Prostate gland (tissue), 2 donors: ENCODE data around the gene ZBTB47. TPM values are rescaled to one million over a fixed set of nuclear protein-coding genes. Genes with fewer than 3 reads are reported as not detected.

Experiments
- DNase-seq: peaks from one replicate; pipeline ENCODE4 v3.0.0-alpha.2; 2019; ENCODE audit warnings: low spot score
- H3K27ac ChIP-seq, 2 donors: fragments of 200-600 bp; sonication (generic); 2 replicates each; pipeline ENCODE4 v1.5.1; 2017 to 2019
- H3K27me3 ChIP-seq: fragments of 200-600 bp; sonication (generic); replicated peaks from 2 replicates; pipeline ENCODE4 v1.5.1; 2019; ENCODE audit not compliant: insufficient read depth
- H3K36me3 ChIP-seq, 2 donors: fragments of 200-600 bp; sonication (generic); 1 replicate in 1 of 2; 2 replicates in 1 of 2; pipeline versions ENCODE4 v1.5.1 to v1.8.1; 2017 to 2019
- H3K4me1 ChIP-seq: fragments of 200-600 bp; sonication (generic); replicated peaks from 2 replicates; pipeline ENCODE4 v1.5.1; 2019
- H3K4me3 ChIP-seq, 2 donors: fragments of 200-600 bp; sonication (generic); 2 replicates each; pipeline ENCODE4 v1.5.1; 2017 to 2019
- H3K9me3 ChIP-seq: fragments of 200-600 bp; sonication (generic); 2 replicates; pipeline ENCODE4 v1.5.1; 2017
- CTCF ChIP-seq, 4 experiments: fragments of 200-600 bp in 2 of 4; fragments of 450-650 bp in 2 of 4; sonication (generic) in 2 of 4; IDR thresholded peaks; 1 replicate in 3 of 4; 2 replicates in 1 of 4; pipeline ENCODE4 v1.5.1; 2016 to 2019; ENCODE audit warnings: antibody characterized with exemption in 4 of 4, mild to moderate bottlenecking in 2 of 4, moderate library complexity in 2 of 4
- POLR2A ChIP-seq: fragments of 450-650 bp; IDR thresholded peaks from one replicate; pipeline ENCODE4 v1.6.1; 2016; ENCODE audit warnings: antibody characterized with exemption, mild to moderate bottlenecking
- POLR2AphosphoS5 ChIP-seq: sonication (generic); formaldehyde crosslinking; IDR thresholded peaks from one replicate; pipeline ENCODE4 v1.6.1; 2017; ENCODE audit warnings: antibody characterized with exemption
- WGBS: methylation state at CpG from one replicate; pipeline ENCODE4 v1.1.5; 2018; 5-methylcytosine and 5-hydroxymethylcytosine counted together
- intact Hi-C: fragments of 100-400 bp; cut with DNase I; formaldehyde crosslinking; loops from one replicate; pipeline ENCODE4 v1.14.2; 2022
- total RNA-seq, 2 donors: library from RNA; depleted of rRNA; stranded (reverse); fragments of >200 nt; gene quantifications; one replicate each; pipeline ENCODE4 v1.1.0, GENCODE V29; 2016

ZBTB47 gene
- total RNA-seq, 2 donors from 2014 or later: 22.1 to 38.0 TPM

GRCh38 chr3:42657675-42658074, 4.2 kb downstream of the ZBTB47 start:
- no peaks in the 10 kb centered on the region for H3K27me3 ChIP-seq
- H3K36me3 ChIP-seq: no peaks in the 10 kb centered on the region
- H3K9me3 ChIP-seq: no peaks in the 10 kb centered on the region
- DNase-seq: no peak
- intact Hi-C loops: no loop called here
- H3K4me3 ChIP-seq: no peak overlapping the region
- H3K4me1 ChIP-seq: no peaks in the 10 kb centered on the region
- WGBS: 81% methylated on average over 4 of the region's 4 CpGs
- no peak overlapping the region for H3K27ac ChIP-seq
- TF ChIP-seq CTCF (IDR thresholded peaks at IDR 0.05) (no peak), POLR2A (no peak), POLR2AphosphoS5 (no peak)

- intact Hi-C loops: no loop called here
- no peak for DNase-seq
- TF ChIP-seq POLR2A (no peak), POLR2AphosphoS5 (no peak), CTCF (IDR thresholded peaks at IDR 0.05) (no peak)
- H3K4me1 ChIP-seq: no peaks in the 10 kb centered on the region
- H3K27ac ChIP-seq: no peak overlapping the region
- 85% methylated on average over 31 of the region's 34 CpGs for WGBS
- no peak overlapping the region for H3K4me3 ChIP-seq
- H3K27me3 ChIP-seq: no peaks in the 10 kb centered on the region
- no peaks in the 10 kb centered on the region for H3K9me3 ChIP-seq
- no peaks in the 10 kb centered on the region for H3K36me3 ChIP-seq
Measured at GRCh38 chr3:42658091-42658770, 4.7 kb downstream of the ZBTB47 start.

- intact Hi-C loops: no loop called here
- no peak overlapping the region for H3K27ac ChIP-seq
- H3K4me1 ChIP-seq: no peaks in the 10 kb centered on the region
- no peaks in the 10 kb centered on the region for H3K27me3 ChIP-seq
- no peak for DNase-seq
- 69% methylated on average over 22 of the region's 22 CpGs for WGBS
- no peaks in the 10 kb centered on the region for H3K36me3 ChIP-seq
- H3K9me3 ChIP-seq: no peaks in the 10 kb centered on the region
- H3K4me3 ChIP-seq: no peak overlapping the region
- no peak for TF ChIP-seq CTCF (IDR thresholded peaks at IDR 0.05)
- TF ChIP-seq POLR2A: no peak
- no peak for TF ChIP-seq POLR2AphosphoS5
Measured at GRCh38 chr3:42658771-42659390, 5.4 kb downstream of the ZBTB47 start.

GRCh38 chr3:42659451-42660130, 6.1 kb downstream of the ZBTB47 start:
- Histone ChIP-seq H3K4me3 (no peak overlapping the region), H3K27me3 (no peaks in the 10 kb centered on the region), H3K9me3 (no peaks in the 10 kb centered on the region), H3K4me1 (no peaks in the 10 kb centered on the region), H3K36me3 (no peaks in the 10 kb centered on the region), H3K27ac (no peak overlapping the region)
- TF ChIP-seq CTCF (IDR thresholded peaks at IDR 0.05): no peak
- no peak for TF ChIP-seq POLR2AphosphoS5
- no peak for TF ChIP-seq POLR2A
- no peak for DNase-seq
- WGBS: 74% methylated on average over 25 of the region's 25 CpGs
- intact Hi-C loops: no loop called here
